GOT3 (cell line): ENCODE results near the gene MRPS18B.

Experiments used
- DNase-seq: peaks from one replicate; lab custom pipeline; 2025; ENCODE audit warnings: mixed read lengths; lab: John Stamatoyannopoulos, UW

The MRPS18B gene

DNA sequence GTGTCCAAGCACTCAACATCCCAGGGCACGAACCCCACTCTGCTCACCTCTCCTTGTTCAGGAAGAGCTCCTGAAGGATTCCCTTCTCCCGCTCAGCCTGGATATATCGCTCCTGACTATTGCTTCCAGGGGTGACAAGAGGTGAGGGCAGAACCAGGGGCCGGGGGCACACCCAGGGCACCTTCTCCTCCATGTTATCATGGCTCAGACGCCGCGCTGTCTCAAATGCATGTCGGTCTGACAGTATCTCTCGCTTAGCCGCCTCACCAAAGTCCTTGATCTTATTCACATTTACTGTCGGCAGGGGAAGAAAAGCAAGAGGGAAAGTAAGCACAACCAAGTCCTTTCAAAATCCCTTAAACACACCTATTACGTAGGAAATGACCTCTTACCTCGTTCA lies 13.7 kb upstream of the MRPS18B start:
- DNase-seq: no peak

DNA sequence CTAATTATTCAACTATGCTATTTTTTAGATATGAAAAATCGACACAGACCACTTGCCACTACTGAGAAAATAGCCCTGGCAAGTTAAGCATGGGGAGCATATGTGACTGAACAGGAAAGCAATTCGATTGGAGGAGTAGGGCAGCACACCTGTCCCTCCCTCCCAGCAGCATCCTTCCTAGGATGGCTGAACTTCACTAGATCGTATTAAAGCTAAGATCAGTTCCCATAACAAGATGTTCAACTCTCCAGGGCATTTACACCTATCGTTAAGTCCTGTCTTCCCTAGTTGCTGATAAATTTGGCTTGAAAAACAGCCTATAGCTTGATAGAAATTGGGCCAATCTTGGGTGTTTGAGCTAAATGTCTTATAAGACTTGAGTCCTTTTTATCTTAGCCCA lies 7.6 kb upstream of the MRPS18B start:
- no peak for DNase-seq

DNA sequence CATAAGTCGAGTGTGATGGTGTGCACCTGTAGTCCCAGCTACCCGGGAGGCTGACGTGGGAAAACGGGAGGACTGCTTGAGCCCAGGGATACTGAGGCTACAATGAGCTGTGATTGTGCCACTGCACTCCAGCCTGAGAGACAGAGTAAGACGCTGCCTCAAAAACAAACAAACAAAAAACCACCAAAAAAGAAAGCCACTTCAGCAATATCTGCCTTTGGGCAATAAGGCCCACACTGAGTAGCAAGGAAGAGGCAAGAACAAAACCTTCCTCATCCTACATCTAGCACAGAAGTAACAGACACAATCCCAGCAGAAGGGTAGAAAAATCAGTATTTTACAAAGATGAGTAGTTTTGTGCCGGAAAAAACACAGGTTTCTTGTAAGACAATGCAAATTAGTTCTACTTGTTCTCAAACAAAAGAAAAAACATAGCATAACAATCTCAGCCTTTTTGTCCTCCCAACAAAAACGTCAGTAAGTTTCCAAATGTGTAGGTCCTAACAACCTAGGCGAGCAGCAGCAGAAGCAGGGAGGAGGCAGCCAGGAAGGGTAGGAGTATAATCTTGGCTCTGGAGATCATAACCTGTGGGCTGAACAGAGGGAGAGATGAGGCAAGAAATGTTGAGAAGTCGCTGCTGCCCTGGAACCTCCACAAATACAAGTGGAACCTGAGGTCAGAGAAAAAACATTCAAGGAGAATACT lies 6.3 kb upstream of the MRPS18B start:
- DNase-seq: no peak

DNA sequence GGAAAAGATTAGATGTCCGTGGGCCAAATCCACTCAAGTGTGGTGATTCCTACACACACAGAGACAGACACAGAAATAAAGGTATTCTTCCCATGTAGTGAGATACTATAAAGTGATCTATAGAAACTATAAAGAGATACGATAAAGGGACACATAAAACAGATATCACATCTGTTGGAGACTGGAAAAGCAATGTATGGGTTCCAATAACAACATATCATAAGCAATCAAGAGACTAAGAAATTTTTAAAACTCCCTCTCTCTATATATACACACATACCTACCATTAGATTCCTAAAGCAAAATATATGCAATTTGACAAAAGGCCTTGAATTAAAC lies 5.8 kb upstream of the MRPS18B start:
- DNase-seq: no peak

DNA sequence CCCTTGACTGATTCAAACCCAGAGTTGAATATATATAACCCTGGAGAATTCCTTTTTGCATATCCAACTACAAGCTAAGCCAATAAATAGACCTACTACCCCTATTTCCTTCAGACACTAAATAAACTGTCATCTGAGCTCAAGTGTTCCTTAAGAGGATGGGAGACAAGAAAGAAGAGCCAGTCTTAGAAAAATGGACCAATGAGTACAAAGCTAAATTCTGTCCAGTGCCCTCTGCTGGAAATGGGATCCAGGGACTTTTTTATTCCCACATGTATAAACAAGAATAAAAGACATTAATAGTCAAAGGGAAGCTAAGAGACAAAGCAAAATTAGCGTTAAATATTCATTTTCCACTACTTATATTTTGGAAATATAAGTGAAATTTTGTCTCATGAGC lies 5.4 kb upstream of the MRPS18B start:
- no peak for DNase-seq

DNA sequence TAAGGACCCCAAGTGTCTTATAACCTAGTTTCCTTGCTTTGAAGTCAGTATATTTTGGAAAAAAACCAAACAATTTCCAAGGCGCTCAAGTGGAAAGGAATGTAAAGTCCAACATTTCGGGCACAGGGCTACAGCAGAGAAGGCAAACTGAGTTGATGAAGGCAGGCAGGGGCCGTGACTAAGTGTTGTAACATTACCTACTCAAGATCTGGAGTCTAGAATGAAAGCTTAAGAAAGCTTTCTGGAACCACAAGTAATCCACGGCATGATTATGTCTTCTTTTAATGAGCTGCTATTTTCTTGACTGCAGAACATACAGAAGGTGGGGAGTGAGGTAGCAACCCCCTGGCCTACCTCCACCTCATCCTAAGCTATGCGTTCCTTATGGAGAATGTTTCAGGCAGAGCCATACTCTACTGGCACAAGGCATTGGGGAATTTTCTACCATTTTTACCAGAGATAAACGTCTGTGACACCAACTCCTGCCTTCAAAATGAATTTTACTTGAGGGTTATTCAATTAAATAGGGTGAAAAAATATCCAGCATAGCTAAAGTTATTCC lies 4.9 kb upstream of the MRPS18B start:
- DNase-seq: no peak

DNA sequence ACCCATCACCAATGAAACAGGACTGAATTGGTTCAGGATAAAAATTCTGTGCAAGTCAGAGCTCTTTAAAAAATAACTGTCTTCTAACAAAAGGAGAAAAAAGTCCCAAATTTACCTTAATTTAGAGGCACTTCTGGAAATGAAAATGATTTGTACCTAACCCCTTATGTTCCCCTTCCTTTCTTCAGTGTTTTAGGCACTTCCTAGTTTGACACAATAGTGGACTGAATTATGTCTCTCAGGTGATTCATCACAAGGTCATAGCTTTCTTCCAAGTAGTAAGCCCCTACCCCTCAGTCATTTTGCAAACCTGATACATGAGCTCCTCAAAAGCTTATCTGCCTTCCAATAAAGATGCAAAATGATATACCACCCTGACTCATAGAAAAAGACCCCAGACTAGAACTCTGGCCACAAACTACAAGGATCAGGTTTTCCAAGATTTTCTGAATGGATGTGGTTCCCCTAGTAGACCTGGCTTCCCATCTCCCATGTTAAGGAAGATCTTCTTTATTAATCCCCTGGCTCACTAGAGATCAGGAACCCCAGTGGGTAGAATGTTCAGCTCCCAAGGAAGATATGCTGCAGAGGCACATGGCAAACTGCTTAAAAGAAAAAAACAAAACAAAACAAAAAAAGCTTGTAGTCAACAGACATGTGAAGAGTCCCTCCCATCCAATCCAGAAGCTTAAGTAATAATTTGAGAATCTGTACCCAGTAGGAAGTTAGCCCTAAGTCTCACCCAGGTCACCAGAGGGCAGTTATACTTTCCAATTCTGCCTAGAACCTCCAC lies 4.2 kb upstream of the MRPS18B start:
- DNase-seq: no peak

DNA sequence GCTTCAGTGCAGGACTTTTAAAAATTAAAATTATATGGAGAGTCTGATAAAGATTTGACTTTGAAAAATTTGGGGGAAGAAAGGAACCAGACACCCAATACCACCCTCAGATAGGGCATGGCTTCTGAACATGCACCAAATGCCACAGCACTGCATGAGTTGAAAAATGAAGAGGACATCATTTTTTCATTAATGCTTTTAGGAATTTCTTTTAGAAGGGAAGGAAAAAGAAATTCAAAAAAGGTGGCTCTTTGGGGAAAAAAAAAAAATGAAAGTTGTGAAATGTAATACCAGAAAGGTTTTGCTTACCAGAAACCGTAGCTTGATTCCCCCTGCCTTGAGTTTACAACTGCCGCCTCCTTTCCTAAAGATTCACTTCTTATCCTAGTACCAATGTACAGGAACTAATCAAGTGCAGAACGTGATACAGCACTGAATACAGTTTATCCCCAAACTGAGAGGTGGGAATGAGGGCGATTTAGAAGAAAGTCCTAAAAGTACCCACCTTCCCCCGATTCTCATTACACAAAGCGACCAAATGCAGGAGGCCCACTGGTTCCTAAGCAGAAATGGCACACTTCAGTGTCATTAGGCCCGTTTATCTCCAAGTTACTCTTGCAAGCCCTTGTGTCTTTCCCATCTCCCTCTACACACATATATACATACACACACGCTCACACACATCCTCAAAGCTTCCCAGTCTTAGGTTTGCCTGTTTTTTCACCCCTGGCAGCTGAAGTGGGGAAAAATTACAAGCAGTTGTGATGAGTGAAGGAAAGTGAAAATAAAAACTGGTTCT lies 3.4 kb upstream of the MRPS18B start:
- DNase-seq: no peak

DNA sequence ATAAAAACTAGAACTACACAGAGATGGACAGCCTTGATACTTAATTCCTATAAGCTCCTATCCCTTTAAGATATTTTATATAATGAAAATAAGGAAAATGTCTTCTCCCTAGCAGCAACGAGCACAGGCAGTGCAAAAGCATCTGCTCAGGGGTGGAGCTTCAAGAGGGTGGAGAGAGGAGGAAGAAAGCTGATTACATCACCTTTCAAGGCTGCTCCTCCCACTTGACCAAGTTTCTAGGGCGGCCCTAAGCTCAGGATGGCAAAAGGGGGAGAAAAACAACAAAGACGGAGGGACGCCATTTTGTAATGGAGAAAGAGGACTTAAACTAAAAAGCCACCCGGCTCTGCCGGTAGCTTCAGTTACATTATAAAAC lies 2.8 kb upstream of the MRPS18B start:
- peak; percentile 27 for DNase-seq

DNA sequence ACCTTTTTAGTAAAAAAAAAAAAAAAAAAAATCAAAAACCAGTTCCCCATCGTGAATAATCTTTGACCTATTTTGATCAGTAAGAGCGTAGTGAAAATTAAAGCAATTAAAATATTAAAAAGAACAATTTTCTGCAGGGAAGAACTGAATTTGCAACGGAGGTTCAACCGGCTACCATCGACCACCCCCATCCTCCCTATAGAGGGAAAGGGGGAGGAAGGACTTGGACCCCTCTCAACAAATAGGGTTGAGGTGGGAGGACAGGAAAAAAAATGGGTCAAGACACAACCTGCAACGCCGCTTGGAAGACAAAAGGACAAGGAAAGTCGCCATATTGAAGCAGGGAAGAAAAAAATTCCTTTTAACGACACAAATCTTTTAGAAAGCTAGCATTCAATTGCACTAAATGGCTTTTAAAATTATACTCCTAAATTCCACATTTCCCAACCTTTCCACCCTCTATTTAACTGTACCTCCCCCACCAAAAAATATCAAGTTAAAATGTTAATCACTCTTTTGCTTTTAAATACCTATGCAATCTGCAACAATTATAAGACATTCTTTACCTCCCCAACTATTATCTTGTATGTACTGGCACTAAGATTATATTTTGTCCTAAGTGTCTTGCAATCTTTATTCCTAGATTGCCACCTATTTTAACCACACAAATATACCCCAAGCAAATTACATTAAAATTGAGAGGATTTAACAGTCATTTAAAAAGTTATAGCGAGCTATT lies 2.3 kb upstream of the MRPS18B start:
- DNase-seq: no peak

DNA sequence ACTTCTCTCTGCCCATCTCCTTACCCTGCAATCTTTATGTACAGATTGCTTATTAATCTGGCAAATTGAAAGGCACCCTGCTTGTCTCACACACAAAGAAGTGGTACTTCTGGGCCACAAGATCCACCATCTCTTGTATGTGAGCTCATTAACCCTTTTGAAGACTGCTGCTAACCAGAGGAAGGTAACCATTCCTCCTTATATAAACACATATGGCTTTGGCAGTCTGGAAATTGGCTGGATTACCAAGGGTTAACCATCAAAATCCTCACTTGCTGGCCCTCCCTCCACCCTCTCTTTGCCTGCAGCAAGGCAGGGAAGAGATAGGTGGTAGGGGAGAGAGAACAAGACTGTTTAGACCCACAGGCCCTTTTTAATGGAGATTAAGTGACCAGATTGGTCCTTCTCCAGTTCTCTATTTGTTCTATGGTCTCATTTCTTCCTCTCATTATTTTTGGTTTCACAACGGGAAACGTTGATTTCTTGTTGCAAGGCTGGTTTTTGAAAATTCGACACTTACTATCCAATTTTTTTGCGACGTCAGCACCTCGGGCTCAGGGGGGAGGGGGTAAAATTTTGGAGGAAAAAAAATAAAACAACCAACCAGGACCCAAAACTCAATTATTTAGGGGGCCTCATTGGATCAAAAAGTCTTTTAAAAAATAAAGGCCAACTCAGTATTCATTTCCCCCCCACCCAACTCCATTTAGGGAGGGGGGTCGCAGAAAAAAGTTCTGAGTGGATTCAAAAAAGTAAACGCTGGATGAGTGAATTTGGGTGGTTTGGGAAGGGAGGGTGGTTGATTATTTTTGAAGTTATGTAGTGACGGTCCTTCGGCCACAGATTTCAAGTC lies 1.5 kb upstream of the MRPS18B start:
- no peak for DNase-seq

DNA sequence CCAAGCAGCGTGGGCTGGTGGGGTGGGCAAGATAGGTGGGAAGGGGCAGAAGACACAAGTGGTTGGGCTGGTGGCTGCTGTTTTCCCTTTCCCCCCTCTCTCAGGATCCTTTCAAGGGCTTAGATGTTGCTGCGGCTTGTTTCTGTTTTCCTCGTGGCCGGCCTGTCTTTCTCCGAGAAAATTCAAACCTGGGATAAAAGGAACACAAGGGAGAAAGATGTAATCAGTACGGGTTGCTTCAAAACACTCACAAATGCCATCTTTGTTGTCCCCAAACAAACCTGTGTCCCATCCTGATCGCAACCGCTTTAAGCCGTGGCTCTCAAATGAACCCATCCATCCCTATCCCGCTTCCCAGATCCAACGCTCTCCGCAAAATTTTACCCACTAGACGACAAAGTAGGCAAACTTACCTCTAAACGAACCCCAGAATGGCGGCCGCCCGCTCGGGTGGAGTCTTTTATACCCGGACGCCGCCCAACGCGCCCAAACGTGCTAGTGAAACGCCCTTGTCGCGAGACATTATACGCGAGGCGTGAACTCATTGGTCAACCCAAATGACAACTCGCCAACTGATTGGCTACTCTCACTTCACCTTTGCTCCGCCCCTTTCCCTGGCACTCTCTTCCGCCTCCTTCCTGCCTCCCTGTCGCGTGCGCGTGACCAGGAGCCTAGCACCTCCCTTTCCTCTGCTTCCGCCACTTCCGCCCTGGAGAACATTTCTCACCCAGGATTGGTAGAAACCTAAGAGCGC lies 652 bp upstream of the MRPS18B start, which contains the start of gene PPP1R10:
TSS of gene PPP1R10 (minus strand) at position 433 of the 754 bp plus-strand sequence. CDS start 7,299 bp downstream, outside the sequence.
- DNase-seq: peak; percentile 99

DNA sequence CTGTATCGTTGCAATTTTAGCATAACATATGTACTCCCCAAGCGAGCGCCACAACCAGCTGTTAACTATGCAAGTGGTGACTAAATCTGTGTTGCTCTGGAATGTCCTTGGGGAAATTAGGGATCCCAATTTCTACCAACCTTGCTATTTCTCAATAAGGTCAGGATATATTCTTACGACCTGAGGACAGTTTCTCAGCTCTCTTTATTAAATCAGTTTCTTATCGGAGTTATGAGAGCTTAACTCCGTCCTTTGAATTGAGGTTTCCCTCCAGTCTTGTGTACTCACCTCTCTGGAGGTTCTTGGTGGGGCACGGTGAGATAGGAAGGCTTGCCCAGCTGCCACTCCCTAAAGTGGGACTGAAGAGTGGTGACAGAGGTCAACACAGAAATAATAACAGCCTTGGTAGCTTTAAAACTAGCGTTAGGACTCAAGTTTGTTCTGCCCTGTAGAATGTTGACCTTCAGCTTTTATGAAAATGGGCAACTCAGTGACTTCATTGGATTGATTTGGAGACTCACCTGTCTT lies 694 bp downstream of the MRPS18B start:
- DNase-seq: no peak

DNA sequence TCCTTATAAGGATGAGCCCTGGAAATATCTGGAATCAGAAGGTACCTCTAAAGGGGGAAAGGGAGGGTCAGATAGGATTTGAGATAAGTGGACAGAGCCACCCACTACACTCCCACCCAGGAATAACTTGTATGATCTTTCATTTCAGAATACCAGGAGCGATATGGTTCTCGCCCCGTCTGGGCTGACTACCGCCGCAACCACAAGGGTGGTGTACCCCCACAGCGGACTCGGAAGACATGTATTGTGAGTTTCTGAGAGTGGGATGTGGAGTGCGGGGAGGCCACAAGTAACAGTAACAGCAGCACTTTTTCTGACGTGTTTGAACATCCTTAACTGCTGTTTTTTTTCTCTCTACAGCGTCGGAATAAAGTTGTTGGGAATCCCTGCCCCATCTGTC lies 1.9 kb downstream of the MRPS18B start:
- no peak for DNase-seq

DNA sequence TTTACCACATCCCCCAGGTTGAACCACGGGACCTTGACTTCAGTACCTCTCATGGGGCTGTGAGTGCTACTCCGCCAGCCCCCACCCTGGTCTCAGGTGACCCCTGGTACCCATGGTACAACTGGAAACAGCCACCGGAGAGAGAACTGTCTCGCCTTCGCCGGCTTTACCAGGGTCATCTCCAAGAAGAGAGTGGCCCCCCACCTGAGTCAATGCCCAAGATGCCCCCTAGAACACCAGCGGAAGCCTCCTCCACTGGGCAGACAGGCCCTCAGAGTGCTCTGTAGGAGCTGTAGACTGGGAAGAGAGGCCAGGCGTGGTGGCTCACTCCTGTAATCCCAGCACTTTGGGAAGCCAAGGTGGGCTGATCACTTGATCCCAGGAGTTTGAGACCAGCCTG lies 7.9 kb downstream of the MRPS18B start:
- DNase-seq: no peak

DNA sequence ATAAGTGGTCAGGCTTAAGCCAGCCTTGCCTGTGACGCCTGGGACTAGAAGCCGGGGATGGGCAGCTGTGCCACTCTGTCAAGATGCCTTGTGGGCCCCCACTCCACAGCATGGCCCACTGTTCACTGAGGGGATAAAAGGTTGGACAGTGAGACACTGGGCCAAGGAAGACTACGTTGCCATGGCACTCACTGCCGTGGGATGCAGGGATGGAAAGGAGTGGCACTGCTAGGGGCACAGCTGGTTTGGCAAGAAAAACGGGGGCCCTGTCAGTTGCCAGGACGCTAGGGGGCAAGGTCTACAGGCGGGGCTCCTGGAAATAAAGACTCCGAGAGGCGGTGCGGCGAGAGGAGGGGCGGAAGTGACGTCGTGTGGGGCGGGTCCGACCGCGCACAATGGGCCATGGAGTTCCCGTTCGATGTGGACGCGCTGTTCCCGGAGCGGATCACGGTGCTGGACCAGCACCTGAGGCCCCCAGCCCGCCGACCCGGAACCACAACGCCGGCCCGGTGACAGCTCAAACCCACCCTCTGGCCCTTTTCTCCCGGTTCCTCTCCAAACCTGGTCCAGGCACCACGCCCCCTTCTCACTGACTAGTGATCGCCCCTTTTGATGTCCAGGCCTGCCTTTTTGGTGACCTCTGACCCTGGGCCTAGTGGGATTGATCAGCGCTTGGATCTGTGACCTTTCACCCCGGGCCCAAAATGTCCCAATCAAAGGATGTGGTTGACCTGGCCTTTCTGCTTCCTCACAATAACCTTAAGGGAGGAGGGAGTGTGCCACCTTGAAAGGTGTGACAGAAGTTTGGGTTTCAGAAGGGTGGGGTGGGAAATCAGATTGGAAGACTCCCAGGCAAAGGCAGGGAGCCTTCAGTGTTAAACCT lies 9.1 kb downstream of the MRPS18B start, which contains the start of gene ATAT1:
TSS of gene ATAT1 (plus strand) at position 391 of the 883 bp plus-strand sequence.
- peak; percentile 38 for DNase-seq

DNA sequence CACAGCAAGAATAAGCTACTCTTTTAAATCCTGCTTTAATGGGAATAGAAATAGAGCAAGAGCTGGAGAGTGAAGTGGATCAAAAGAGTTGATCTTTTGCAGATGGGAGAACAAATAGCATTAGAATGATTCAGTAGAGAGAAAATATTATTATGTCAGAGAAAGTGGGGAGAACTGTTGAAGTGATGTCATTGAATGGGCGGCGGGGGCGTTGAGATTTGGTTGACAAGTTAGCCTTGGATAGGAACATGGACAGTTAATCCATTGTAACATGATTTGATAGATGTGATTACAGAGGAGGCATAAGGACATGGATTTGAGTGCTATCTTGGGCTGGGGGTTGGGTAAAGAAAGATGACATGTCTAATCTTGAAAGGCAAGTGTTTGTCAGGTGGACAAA lies 18.2 kb downstream of the MRPS18B start:
- no peak for DNase-seq

DNA sequence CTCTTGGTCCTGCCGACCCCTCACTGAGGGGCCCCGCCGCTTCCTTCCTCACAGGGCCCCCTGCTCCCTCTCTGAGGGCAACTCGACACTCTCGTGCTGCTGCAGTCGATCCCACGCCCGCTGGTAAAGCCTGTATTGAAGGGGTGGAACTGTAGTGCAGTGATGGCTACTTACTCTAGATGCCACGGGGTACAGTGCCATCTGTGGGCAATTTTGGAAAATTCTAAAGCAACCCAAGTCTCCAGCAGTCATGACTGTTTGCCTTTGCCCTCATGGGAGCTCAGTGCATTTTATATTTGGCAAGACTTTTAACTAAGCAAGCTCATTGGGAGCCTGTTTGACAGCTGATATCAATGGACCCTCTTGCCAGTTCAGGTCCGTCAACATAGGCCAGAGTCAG lies 22.8 kb downstream of the MRPS18B start:
- no peak for DNase-seq

DNA sequence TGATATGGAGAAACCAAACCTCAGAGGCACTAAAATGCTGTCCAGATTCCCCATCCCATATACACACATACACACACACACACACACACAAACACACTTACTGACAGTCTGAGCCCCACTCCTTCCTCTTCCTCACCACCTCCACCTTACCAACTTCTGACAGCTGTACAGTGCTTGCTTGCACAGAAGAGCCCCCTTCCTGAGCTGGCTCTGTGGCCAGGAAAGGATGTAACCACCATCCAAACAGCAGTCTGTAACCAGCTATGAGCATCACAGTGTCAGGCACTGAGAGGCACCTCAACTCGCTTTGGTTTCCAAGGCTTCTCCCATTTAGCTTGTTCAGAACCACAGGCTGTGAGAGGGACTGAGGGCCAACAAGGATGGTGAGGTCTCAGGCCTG lies 23.4 kb downstream of the MRPS18B start:
- no peak for DNase-seq
